SU-DHL-6 (cell line): ENCODE results near the gene B4GALNT1.

Experiments
- EZH2phosphoT487 ChIP-seq: fragments of 200-600 bp; sonication (generic), shearing (Covaris generic); conservative IDR thresholded peaks from 2 replicates; pipeline ENCODE4 v1.6.1; 2018; ENCODE audit warnings: mild to moderate bottlenecking, antibody characterized with exemption, low read length, moderate library complexity, mixed read lengths
- TF ChIP-seq, protein P1 (sequence below): fragments of 200-600 bp; sonication (generic); IDR thresholded peaks from one replicate; pipeline ENCODE4 v1.5.1; 2017; ENCODE audit warnings: antibody characterized with exemption, mild to moderate bottlenecking, low read length, moderate library complexity; ENCODE audit not compliant: insufficient read depth, poor library complexity, severe bottlenecking

DNA sequence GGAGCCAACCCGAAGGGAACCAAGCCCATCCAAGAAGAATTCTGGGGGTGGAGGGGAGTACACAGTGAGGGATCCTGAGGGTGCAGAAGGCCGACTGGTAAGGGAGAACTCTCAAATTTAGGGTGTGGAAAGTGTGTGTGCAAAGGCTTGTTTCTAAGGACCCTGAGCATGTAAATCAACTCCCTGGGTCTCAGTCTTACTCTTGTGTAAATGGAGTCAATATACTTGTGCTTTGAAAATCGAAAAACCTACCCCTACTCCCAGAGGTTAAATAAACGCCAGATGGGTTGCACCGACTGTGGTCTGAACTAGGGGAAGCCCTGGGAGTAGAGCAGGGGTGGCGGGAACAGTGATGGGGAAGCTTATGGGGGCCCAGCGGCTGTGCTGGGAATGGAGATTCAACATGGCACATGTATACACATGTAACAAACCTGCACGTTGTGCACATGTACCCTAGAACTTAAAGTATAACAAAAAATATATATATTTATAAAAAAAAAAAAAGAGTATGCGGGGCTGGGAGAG lies 6.0 kb downstream of the B4GALNT1 start:
- TF ChIP-seq, protein P1, sequence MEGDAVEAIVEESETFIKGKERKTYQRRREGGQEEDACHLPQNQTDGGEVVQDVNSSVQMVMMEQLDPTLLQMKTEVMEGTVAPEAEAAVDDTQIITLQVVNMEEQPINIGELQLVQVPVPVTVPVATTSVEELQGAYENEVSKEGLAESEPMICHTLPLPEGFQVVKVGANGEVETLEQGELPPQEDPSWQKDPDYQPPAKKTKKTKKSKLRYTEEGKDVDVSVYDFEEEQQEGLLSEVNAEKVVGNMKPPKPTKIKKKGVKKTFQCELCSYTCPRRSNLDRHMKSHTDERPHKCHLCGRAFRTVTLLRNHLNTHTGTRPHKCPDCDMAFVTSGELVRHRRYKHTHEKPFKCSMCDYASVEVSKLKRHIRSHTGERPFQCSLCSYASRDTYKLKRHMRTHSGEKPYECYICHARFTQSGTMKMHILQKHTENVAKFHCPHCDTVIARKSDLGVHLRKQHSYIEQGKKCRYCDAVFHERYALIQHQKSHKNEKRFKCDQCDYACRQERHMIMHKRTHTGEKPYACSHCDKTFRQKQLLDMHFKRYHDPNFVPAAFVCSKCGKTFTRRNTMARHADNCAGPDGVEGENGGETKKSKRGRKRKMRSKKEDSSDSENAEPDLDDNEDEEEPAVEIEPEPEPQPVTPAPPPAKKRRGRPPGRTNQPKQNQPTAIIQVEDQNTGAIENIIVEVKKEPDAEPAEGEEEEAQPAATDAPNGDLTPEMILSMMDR = no peak
- TF ChIP-seq EZH2phosphoT487 = no peak
